ENCODE results near the gene HOXB7. TPM values are rescaled to one million over a fixed set of nuclear protein-coding genes. Genes with fewer than 3 reads are reported as not detected.

HOXB7 gene
- total and polyA plus RNA-seq, 2 experiments from 2014 or later = not detected

- Histone ChIP-seq H3K4me2 (no peak overlapping the region), H3K27ac (ENCODE audit: low read depth) (no peak overlapping the region), H3K4me1 (ENCODE audit: insufficient read depth) (peaks cover 65% of the 10 kb centered on the region), H2AFZ (no peak overlapping the region), H3K9me2 (ENCODE audit: insufficient read depth) (no peaks in the 10 kb centered on the region), H3K27me3 (ENCODE audit: insufficient read depth) (peaks cover 100% of the 10 kb centered on the region), H3F3A (replicated peaks; ENCODE audit: low read depth) (peaks cover 58% of the 10 kb centered on the region), H3K79me2 (replicated peaks; ENCODE audit: insufficient read depth) (no peaks in the 10 kb centered on the region), H4K20me1 (replicated peaks; ENCODE audit: insufficient read depth) (peaks cover 44% of the 10 kb centered on the region), H3K4me3 (no peak overlapping the region), H3K36me3 (ENCODE audit: insufficient read depth) (no peaks in the 10 kb centered on the region)
- H3K4me1 Mint-ChIP-seq = peaks cover 46% of the 10 kb centered on the region
- ATAC-seq = no peak
- H3K9me3 Mint-ChIP-seq = no peaks in the 10 kb centered on the region; the same call in 2 of the 3 replicates
- H3K36me3 Mint-ChIP-seq (ENCODE audit: low read depth) = no peaks in the 10 kb centered on the region
- H3K4me3 Mint-ChIP-seq = no peak overlapping the region
- TF ChIP-seq EZH2phosphoT487 (IDR thresholded peaks at IDR 0.05; ENCODE audit: unreplicated experiment) = no peak
- peak; percentile 80 for TF ChIP-seq EZH2 (IDR thresholded peaks at IDR 0.05; ENCODE audit: low read depth, unreplicated experiment)
- DNase-seq (ENCODE audit: low spot score) = no peak
- H3K27me3 Mint-ChIP-seq (ENCODE audit: insufficient read depth, low read depth, poor library complexity) = peaks cover 100% of the 10 kb centered on the region
- no peak overlapping the region for H3K27ac Mint-ChIP-seq
Observed at GRCh38 chr17:48592057-48592514, 18.7 kb downstream of the HOXB7 start.

- H3F3A ChIP-seq (replicated peaks; ENCODE audit: low read depth) = peaks cover 57% of the 10 kb centered on the region
- H3K36me3 ChIP-seq (ENCODE audit: insufficient read depth) = no peaks in the 10 kb centered on the region
- TF ChIP-seq CTCF (conservative IDR thresholded peaks at IDR 0.05; ENCODE audit: low read depth in 2 of 2) (no peak), EZH2 (IDR thresholded peaks at IDR 0.05; ENCODE audit: low read depth, unreplicated experiment) (peak; percentile 43)
- no peak overlapping the region for H2AFZ ChIP-seq
- H3K4me1 ChIP-seq (ENCODE audit: insufficient read depth) = peaks cover 65% of the 10 kb centered on the region
- peaks cover 45% of the 10 kb centered on the region for H4K20me1 ChIP-seq (replicated peaks; ENCODE audit: insufficient read depth)
- peaks cover 100% of the 10 kb centered on the region for H3K27me3 ChIP-seq (ENCODE audit: insufficient read depth)
- H3K9me2 ChIP-seq (ENCODE audit: insufficient read depth) = no peaks in the 10 kb centered on the region
- no peak overlapping the region for H3K27ac ChIP-seq (ENCODE audit: low read depth)
- peaks cover 42% of the 10 kb centered on the region for H3K4me1 Mint-ChIP-seq
- H3K79me2 ChIP-seq (replicated peaks; ENCODE audit: insufficient read depth) = no peaks in the 10 kb centered on the region
- no peak overlapping the region for H3K4me3 Mint-ChIP-seq
- H3K4me2 ChIP-seq = no peak overlapping the region
- H3K36me3 Mint-ChIP-seq (ENCODE audit: low read depth) = no peaks in the 10 kb centered on the region
- H3K27ac Mint-ChIP-seq = no peak overlapping the region
- DNase-seq (ENCODE audit: low spot score) (no peak), ATAC-seq (no peak)
- H3K4me3 ChIP-seq = no peak overlapping the region
- peaks cover 100% of the 10 kb centered on the region for H3K27me3 Mint-ChIP-seq (ENCODE audit: insufficient read depth, low read depth, poor library complexity)
- no peaks in the 10 kb centered on the region; the same call in 2 of the 3 replicates for H3K9me3 Mint-ChIP-seq
Observed at GRCh38 chr17:48591255-48592056, 19.4 kb downstream of the HOXB7 start.

GRCh38 chr17:48590607-48591161 lies 20.1 kb downstream of the HOXB7 start:
- H4K20me1 ChIP-seq (replicated peaks; ENCODE audit: insufficient read depth) = peaks cover 50% of the 10 kb centered on the region
- H3K9me2 ChIP-seq (ENCODE audit: insufficient read depth) = no peaks in the 10 kb centered on the region
- peaks cover 66% of the 10 kb centered on the region for H3K4me1 ChIP-seq (ENCODE audit: insufficient read depth)
- H3K36me3 ChIP-seq (ENCODE audit: insufficient read depth) = no peaks in the 10 kb centered on the region
- H3K27ac ChIP-seq (ENCODE audit: low read depth) = no peak overlapping the region
- H2AFZ ChIP-seq = no peak overlapping the region
- peaks cover 100% of the 10 kb centered on the region for H3K27me3 ChIP-seq (ENCODE audit: insufficient read depth)
- no peak overlapping the region for H3K27ac Mint-ChIP-seq
- no peak overlapping the region for H3K4me2 ChIP-seq
- no peak overlapping the region for H3K4me3 Mint-ChIP-seq
- no peak for ATAC-seq
- H3K27me3 Mint-ChIP-seq (ENCODE audit: insufficient read depth, low read depth, poor library complexity) = peaks cover 100% of the 10 kb centered on the region
- H3F3A ChIP-seq (replicated peaks; ENCODE audit: low read depth) = peaks cover 62% of the 10 kb centered on the region
- no peak for DNase-seq (ENCODE audit: low spot score)
- no peaks in the 10 kb centered on the region; the same call in 2 of the 3 replicates for H3K9me3 Mint-ChIP-seq
- H3K36me3 Mint-ChIP-seq (ENCODE audit: low read depth) = no peaks in the 10 kb centered on the region
- H3K4me3 ChIP-seq = no peak overlapping the region
- H3K4me1 Mint-ChIP-seq = peaks cover 44% of the 10 kb centered on the region
- H3K79me2 ChIP-seq (replicated peaks; ENCODE audit: insufficient read depth) = no peaks in the 10 kb centered on the region
- no peak for TF ChIP-seq ZNF114 (CRISPR knock-in tag; IDR thresholded peaks at IDR 0.05)
- no peak for TF ChIP-seq ZNF462 (CRISPR knock-in tag; IDR thresholded peaks at IDR 0.05)

All from GM23338 (cell line).